Heart right ventricle (tissue), 16 donors: ENCODE data around the gene ZWILCH. TPM values are rescaled to one million over a fixed set of nuclear protein-coding genes. Genes with fewer than 3 reads are reported as not detected.

Source experiments
- ATAC-seq, 8 donors: fragments of 200-7000 bp; cut with Tn5 transposase; one replicate each; pipeline ENCODE4 v1.9.1; 2020; ENCODE audit warnings: mild to moderate bottlenecking in 8 of 8, moderate library complexity in 8 of 8, moderate number of reproducible peaks in 1 of 8
- DNase-seq, 2 donors: peaks; one replicate each; pipeline ENCODE4 v3.0.0-alpha.2; 2020
- H3K27ac ChIP-seq, 10 donors: fragments of 200-600 bp; sonication (generic) in 2 of 10; one replicate each; pipeline versions ENCODE4 v1.5.0 to v1.8.0; 2020 to 2022; ENCODE audit warnings: mild to moderate bottlenecking in 3 of 10
- H3K27me3 ChIP-seq, 7 donors: fragments of 200-600 bp; one replicate each; pipeline ENCODE4 v1.8.0; 2021 to 2022; ENCODE audit warnings: mild to moderate bottlenecking in 2 of 7
- H3K36me3 ChIP-seq, 9 donors: fragments of 200-600 bp; sonication (generic) in 1 of 9; one replicate each; pipeline versions ENCODE4 v1.5.0 to v1.8.0; 2020 to 2022; ENCODE audit warnings: mild to moderate bottlenecking in 2 of 9
- H3K4me1 ChIP-seq, 9 donors: fragments of 200-600 bp; sonication (generic) in 1 of 9; one replicate each; pipeline versions ENCODE4 v1.5.0 to v1.8.0; 2020 to 2022; ENCODE audit warnings: mild to moderate bottlenecking in 4 of 9
- H3K4me3 ChIP-seq, 10 donors: fragments of 200-600 bp; sonication (generic) in 2 of 10; one replicate each; pipeline versions ENCODE4 v1.5.0 to v1.8.0; 2020 to 2022; ENCODE audit warnings: mild to moderate bottlenecking in 7 of 10, moderate library complexity in 2 of 10
- H3K9me3 ChIP-seq, 11 donors: fragments of 200-600 bp in 10 of 11; sonication (generic) in 2 of 11; one replicate each; pipeline versions ENCODE4 v1.5.0 to v1.8.0; 2013 to 2022; ENCODE audit warnings: mild to moderate bottlenecking in 2 of 11, control low read depth in 1 of 11, moderate library complexity in 1 of 11
- WGBS, 2 donors: extraction: QIAGEN DNeasy Blood & Tissue Kit; methylation state at CpG; one replicate each; pipeline ENCODE4 v1.1.7; 2013; ENCODE audit warnings: inconsistent platforms in 1 of 2; 5-methylcytosine and 5-hydroxymethylcytosine counted together
- intact Hi-C, 10 donors: fragments of 100-400 bp; cut with DNase I; formaldehyde crosslinking; loops; one replicate each; pipeline versions ENCODE4 v1.11.1 to v1.14.2; 2022
- polyA plus RNA-seq, 2 donors: library from polyadenylated mRNA; stranded (reverse); fragments of 200-250 nt; gene quantifications; one replicate each; pipeline ENCODE4 v1.2.3, GENCODE V29; 2013
- total RNA-seq, 10 donors: library from RNA; stranded (reverse); fragmentation: NEBNext Ultra II Directional in 3 of 10; extraction: Animal tissue kit (Norgen Biotek cat#: 25700) in 3 of 10; gene quantifications; one replicate each; pipeline versions ENCODE4 v1.2.1 to v1.2.4, GENCODE V29; 2021 to 2023
- TF ChIP-seq, protein P1 (sequence below), 9 donors: fragments of 200-600 bp; sonication (generic) in 2 of 9; IDR thresholded peaks; one replicate each; pipeline versions ENCODE4 v1.5.0 to v1.8.0; 2021 to 2022; ENCODE audit warnings: antibody characterized with exemption in 9 of 9, mild to moderate bottlenecking in 5 of 9, moderate library complexity in 1 of 9
- donor health status: Arrhythmogenic right ventricular cardiomyopathy.
- donor health status: ischemic (EF 13 %, LVEDD 7.1; RV severe dilation, severe dysfunction).
- donor health status: healthy with polysubstance abuse.
- donor health status: DM: no; HTN: yes; CAD: no.
- donor health status: DM: no; HTN: no; CAD: no.
- donor health status: ischemic (EF 25% LVEDD 6.9; RV normal size, moderate dysfunction).
- donor health status: ischemic (EF 25% LVEDD 5.7; RV mildly dilated, moderate dysfunction).
- donor health status: healthy.
- donor health status: DM: yes; HTN: yes; CAD: no.
- donor health status: Ischemic cardiomyopathy.
- donor health status: ischemic (EF 35%, LVEDD 5.7; RV mildly dilated, moderate dysfunction).
- donor health status: nonischemic (EF 11% LVEDD 7.7; RV severe dilation, severe dysfunction).
- donor health status: DM: yes; HTN: yes; CAD: no.
- donor health status: PGD.
- donor health status: ischemic (EF 29% LVEDD 5.4; RV normal size, mild dysfunction).
- donor health status: nonischemic (EF 23%, LVEDD 6.1; RV moderate dilation, normal function).

ZWILCH gene
- total and polyA plus RNA-seq, 12 donors = 1.5 to 6.6 (median 2.3) TPM

DNA sequence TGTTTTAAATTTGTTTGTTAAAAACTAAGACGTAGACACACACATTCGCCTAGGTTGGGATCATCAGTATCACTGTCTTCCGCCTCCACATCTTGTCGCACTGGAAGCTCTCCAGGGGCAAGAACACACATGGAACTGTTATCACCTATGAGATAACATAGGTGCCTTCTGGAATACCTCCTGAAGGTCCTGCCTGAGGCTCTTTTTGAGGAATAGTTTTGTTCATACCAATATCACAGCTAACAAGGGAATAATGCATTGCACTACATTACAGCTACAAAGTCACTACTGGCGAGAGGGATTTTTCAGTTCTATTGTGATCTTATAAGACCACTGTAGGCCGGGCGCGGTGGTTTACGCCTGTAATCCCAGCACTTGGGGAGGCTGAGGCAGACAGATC, 29.9 kb downstream of the ZWILCH start:
- DNase-seq = no peak
- H3K36me3 ChIP-seq = peaks cover 0 to 80% (median 0%) of the 10 kb centered on the region in 9 donors
- no peaks in the 10 kb centered on the region for H3K9me3 ChIP-seq
- TF ChIP-seq, protein P1, sequence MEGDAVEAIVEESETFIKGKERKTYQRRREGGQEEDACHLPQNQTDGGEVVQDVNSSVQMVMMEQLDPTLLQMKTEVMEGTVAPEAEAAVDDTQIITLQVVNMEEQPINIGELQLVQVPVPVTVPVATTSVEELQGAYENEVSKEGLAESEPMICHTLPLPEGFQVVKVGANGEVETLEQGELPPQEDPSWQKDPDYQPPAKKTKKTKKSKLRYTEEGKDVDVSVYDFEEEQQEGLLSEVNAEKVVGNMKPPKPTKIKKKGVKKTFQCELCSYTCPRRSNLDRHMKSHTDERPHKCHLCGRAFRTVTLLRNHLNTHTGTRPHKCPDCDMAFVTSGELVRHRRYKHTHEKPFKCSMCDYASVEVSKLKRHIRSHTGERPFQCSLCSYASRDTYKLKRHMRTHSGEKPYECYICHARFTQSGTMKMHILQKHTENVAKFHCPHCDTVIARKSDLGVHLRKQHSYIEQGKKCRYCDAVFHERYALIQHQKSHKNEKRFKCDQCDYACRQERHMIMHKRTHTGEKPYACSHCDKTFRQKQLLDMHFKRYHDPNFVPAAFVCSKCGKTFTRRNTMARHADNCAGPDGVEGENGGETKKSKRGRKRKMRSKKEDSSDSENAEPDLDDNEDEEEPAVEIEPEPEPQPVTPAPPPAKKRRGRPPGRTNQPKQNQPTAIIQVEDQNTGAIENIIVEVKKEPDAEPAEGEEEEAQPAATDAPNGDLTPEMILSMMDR (IDR thresholded peaks at IDR 0.05) = no peak
- H3K4me3 ChIP-seq = no peak overlapping the region
- no peaks in the 10 kb centered on the region for H3K27me3 ChIP-seq
- WGBS, 2 donors = 92 to 93% methylated on average over 9 of the region's 9 CpGs
- no peak for ATAC-seq
- H3K4me1 ChIP-seq = no peaks in the 10 kb centered on the region
- no peak overlapping the region for H3K27ac ChIP-seq
- intact Hi-C loops = no loop called here

DNA sequence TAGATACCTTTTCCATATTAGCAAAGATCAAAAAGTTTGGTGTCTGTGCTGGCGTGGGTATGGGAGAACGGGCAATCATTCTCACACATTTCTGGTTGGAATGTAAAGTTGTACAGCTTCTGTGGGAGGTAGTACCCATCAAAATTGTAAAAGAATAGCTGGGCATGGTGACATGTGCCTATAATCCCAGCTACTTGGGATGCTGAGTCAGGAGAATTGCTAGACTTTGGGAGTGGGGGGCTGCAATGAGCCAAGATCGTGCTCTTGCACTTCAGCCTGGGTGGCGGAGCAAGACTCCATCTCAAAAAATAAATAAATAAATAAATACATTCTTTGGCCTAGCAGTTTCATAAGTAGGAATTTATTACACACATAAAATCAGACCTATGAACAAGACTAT, 37.8 kb downstream of the ZWILCH start:
- no peaks in the 10 kb centered on the region for H3K4me1 ChIP-seq
- DNase-seq (no peak), ATAC-seq (no peak)
- TF ChIP-seq, protein P1 (IDR thresholded peaks at IDR 0.05) = no peak
- H3K36me3 ChIP-seq = peaks cover 0 to 61% (median 4%) of the 10 kb centered on the region in 9 donors
- H3K27ac ChIP-seq = no peak overlapping the region
- WGBS, 2 donors = 99% methylated on average over 4 of the region's 4 CpGs
- intact Hi-C loops = no loop called here
- no peaks in the 10 kb centered on the region for H3K9me3 ChIP-seq
- no peaks in the 10 kb centered on the region for H3K27me3 ChIP-seq
- no peak overlapping the region for H3K4me3 ChIP-seq

DNA sequence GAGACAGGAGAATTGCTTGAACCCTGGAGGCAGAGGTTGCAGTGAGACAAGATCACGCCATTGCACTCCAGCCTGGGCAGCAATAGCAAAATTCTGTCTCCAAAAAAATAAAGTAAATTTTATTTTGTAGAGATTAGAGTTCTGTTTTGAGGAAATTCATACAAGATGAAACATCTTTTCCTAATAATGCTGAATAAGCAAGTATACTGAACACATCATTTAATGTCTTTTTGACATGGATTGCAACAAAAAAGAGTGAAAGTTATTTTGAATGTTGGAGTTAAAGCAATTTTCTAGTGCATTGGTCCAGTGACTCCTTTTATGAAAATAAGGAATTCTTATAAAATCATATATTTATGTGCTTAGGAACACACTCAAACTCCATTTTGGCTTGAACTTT, 40.1 kb downstream of the ZWILCH start:
- intact Hi-C loops = no loop called here
- no peaks in the 10 kb centered on the region for H3K27me3 ChIP-seq
- H3K4me1 ChIP-seq = no peaks in the 10 kb centered on the region
- 96 to 97% methylated on average over 1 of the region's 1 CpG for WGBS, 2 donors
- ATAC-seq (no peak), DNase-seq (no peak)
- peaks cover 0 to 63% (median 4%) of the 10 kb centered on the region in 9 donors for H3K36me3 ChIP-seq
- H3K27ac ChIP-seq = no peak overlapping the region
- no peaks in the 10 kb centered on the region for H3K9me3 ChIP-seq
- no peak overlapping the region for H3K4me3 ChIP-seq
- TF ChIP-seq, protein P1 (IDR thresholded peaks at IDR 0.05) = no peak

DNA sequence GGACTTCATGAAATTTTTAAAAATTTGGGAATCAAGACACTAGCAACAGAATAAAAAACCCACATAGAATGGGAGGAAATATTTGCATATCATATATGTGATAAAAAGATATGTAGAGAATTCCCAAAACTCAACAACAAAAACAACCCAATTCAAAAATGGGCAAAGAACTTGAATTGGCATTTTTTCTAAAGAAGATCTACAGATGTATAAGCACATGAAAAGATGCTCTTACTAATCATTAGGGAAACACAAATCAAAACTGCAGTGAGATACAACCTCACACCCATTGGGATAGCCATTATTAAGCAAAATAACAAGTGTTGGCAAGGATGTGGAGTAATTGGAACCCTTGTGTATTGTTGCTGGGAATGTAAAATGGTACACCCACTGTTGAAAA, 50.6 kb downstream of the ZWILCH start:
- peaks cover 0 to 13% (median 0%) of the 10 kb centered on the region in 9 donors for H3K36me3 ChIP-seq
- no peaks in the 10 kb centered on the region for H3K4me1 ChIP-seq
- no peak for ATAC-seq
- TF ChIP-seq, protein P1 (IDR thresholded peaks at IDR 0.05) = no peak
- H3K27me3 ChIP-seq = no peaks in the 10 kb centered on the region
- no peak overlapping the region for H3K4me3 ChIP-seq
- peaks cover 0 to 16% (median 0%) of the 10 kb centered on the region in 11 donors for H3K9me3 ChIP-seq
- no peak for DNase-seq
- intact Hi-C loops = no loop called here
- no peak overlapping the region for H3K27ac ChIP-seq
